HG03521 (cell line): ENCODE data around the gene LDLRAD3.

Source experiments
- ATAC-seq: cut with Tn5 transposase; IDR thresholded peaks from one replicate; pipeline ENCODE4 v1.9.1; 2021; ENCODE audit warnings: mild to moderate bottlenecking, moderate library complexity; ENCODE audit not compliant: unreplicated experiment

LDLRAD3 gene

GRCh38 chr11:36015799-36016198 is 71.9 kb downstream of the LDLRAD3 start:
- no peak for ATAC-seq

- ATAC-seq = no peak
These were observed 72.4 kb downstream of the LDLRAD3 start for GRCh38 chr11:36016263-36016662.

GRCh38 chr11:36016709-36017108 is 72.8 kb downstream of the LDLRAD3 start:
- ATAC-seq = no peak

GRCh38 chr11:36019005-36019596 is 75.2 kb downstream of the LDLRAD3 start:
- ATAC-seq = no peak

- ATAC-seq = no peak
These were observed 75.9 kb downstream of the LDLRAD3 start for GRCh38 chr11:36019722-36020121.

GRCh38 chr11:36022882-36023281 is 79.0 kb downstream of the LDLRAD3 start:
- ATAC-seq = no peak

- ATAC-seq = no peak
These were observed 80.1 kb downstream of the LDLRAD3 start for GRCh38 chr11:36023922-36024321.

- ATAC-seq = no peak
These were observed 80.9 kb downstream of the LDLRAD3 start for GRCh38 chr11:36024716-36025115.

GRCh38 chr11:36026315-36026968 is 82.6 kb downstream of the LDLRAD3 start:
- no peak for ATAC-seq

- no peak for ATAC-seq
These were observed 83.9 kb downstream of the LDLRAD3 start for GRCh38 chr11:36027731-36028130.

GRCh38 chr11:36029616-36030015 is 85.8 kb downstream of the LDLRAD3 start:
- ATAC-seq = no peak

- ATAC-seq = no peak
These were observed 86.9 kb downstream of the LDLRAD3 start for GRCh38 chr11:36030731-36031281.

- no peak for ATAC-seq
These were observed 89.4 kb downstream of the LDLRAD3 start for GRCh38 chr11:36033082-36033751.

- no peak for ATAC-seq
These were observed 90.1 kb downstream of the LDLRAD3 start for GRCh38 chr11:36033936-36034335.

GRCh38 chr11:36034551-36035331 is 90.9 kb downstream of the LDLRAD3 start:
- ATAC-seq = no peak

- no peak for ATAC-seq
These were observed 91.6 kb downstream of the LDLRAD3 start for GRCh38 chr11:36035454-36035853.

GRCh38 chr11:36035999-36036398 is 92.1 kb downstream of the LDLRAD3 start:
- no peak for ATAC-seq

- no peak for ATAC-seq
These were observed 93.2 kb downstream of the LDLRAD3 start for GRCh38 chr11:36037031-36037430.

- ATAC-seq = no peak
These were observed 94.7 kb downstream of the LDLRAD3 start for GRCh38 chr11:36038541-36038940.

- no peak for ATAC-seq
These were observed 95.6 kb downstream of the LDLRAD3 start for GRCh38 chr11:36039471-36039870.

- ATAC-seq = no peak
These were observed 98.2 kb downstream of the LDLRAD3 start for GRCh38 chr11:36041988-36042611.
